ENCODE results near the gene RBFOX2.

RBFOX2 gene

GRCh38 chr22:35971456-35972119 is 57.0 kb downstream of the RBFOX2 start:
- DNase-seq, result no peak

- DNase-seq, result no peak
Observed at GRCh38 chr22:35970616-35971455, 57.8 kb downstream of the RBFOX2 start.

GRCh38 chr22:35967046-35967397 is 61.6 kb downstream of the RBFOX2 start:
- no peak for DNase-seq

GRCh38 chr22:35966314-35967045 is 62.1 kb downstream of the RBFOX2 start:
- DNase-seq, result no peak

- DNase-seq, result no peak
Observed at GRCh38 chr22:35963237-35963810, 65.3 kb downstream of the RBFOX2 start.

- DNase-seq, result peak in 7 of 14 donors; percentile 5 to 98 (median 18)
Observed at GRCh38 chr22:35961480-35962295, 66.9 kb downstream of the RBFOX2 start.

GRCh38 chr22:35960854-35961253 is 67.8 kb downstream of the RBFOX2 start:
- DNase-seq, result no peak

- DNase-seq, result peak in 1 of 14 donors; percentile 55
Observed at GRCh38 chr22:35959121-35959800, 69.4 kb downstream of the RBFOX2 start.

- peak in 1 of 14 donors; percentile 14 for DNase-seq
Observed at GRCh38 chr22:35958334-35958733, 70.3 kb downstream of the RBFOX2 start.

GRCh38 chr22:35957589-35957988 is 71.0 kb downstream of the RBFOX2 start:
- no peak for DNase-seq

- DNase-seq, result no peak
Observed at GRCh38 chr22:35956850-35957249, 71.8 kb downstream of the RBFOX2 start.

GRCh38 chr22:35955546-35955945 is 73.1 kb downstream of the RBFOX2 start:
- peak in 1 of 14 donors; percentile 71 for DNase-seq

GRCh38 chr22:35952576-35952975 is 76.0 kb downstream of the RBFOX2 start:
- peak in 1 of 14 donors; percentile 26 for DNase-seq

- no peak for DNase-seq
Observed at GRCh38 chr22:35950262-35950661, 78.4 kb downstream of the RBFOX2 start.

- DNase-seq, result no peak
Observed at GRCh38 chr22:35949243-35949642, 79.4 kb downstream of the RBFOX2 start.

- no peak for DNase-seq
Observed at GRCh38 chr22:35947794-35948425, 80.7 kb downstream of the RBFOX2 start.

- no peak for DNase-seq
Observed at GRCh38 chr22:35944458-35944857, 84.2 kb downstream of the RBFOX2 start.

- DNase-seq, result no peak
Observed at GRCh38 chr22:35940166-35940565, 88.5 kb downstream of the RBFOX2 start.

GRCh38 chr22:35938226-35938625 is 90.4 kb downstream of the RBFOX2 start:
- DNase-seq, result no peak

GRCh38 chr22:35930933-35931332 is 97.7 kb downstream of the RBFOX2 start:
- DNase-seq, result peak in 1 of 14 donors; percentile 3

- no peak for DNase-seq
Observed at GRCh38 chr22:35928285-35928798, 100.3 kb downstream of the RBFOX2 start.

All from C1 segment of cervical spinal cord (tissue), 14 donors.